WI38 (cell line): ENCODE data around the gene NCOA1.

Experiments
- H3K4me3 ChIP-seq: 2 replicates; pipeline ENCODE4 v1.5.1; 2011; ENCODE audit warnings: low read depth, mild to moderate bottlenecking, control low read depth, low read length
- TF ChIP-seq, protein P1 (sequence below): IDR thresholded peaks from 2 replicates; pipeline ENCODE4 v1.5.1; 2012; ENCODE audit warnings: low read depth, mild to moderate bottlenecking, control low read depth, low read length

Gene NCOA1

DNA sequence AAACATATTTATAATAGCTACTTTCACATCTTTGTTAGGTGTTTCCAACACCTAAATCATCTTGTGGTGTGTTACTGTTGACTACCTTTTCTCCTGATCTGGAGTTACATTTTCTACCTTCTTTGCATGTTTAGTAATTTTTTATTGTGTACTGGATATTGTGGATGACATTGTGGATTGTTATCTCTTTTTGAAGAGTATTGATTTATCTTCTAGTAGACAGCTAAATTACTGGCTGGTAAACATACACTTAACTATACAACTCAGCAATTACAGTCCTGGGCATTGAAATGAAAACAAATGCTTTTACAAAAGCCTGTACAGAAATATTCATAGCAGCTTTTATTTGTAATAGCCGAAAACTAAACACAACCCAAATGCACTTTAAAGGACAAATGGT, 151.3 kb downstream of the NCOA1 start:
- TF ChIP-seq, protein P1, sequence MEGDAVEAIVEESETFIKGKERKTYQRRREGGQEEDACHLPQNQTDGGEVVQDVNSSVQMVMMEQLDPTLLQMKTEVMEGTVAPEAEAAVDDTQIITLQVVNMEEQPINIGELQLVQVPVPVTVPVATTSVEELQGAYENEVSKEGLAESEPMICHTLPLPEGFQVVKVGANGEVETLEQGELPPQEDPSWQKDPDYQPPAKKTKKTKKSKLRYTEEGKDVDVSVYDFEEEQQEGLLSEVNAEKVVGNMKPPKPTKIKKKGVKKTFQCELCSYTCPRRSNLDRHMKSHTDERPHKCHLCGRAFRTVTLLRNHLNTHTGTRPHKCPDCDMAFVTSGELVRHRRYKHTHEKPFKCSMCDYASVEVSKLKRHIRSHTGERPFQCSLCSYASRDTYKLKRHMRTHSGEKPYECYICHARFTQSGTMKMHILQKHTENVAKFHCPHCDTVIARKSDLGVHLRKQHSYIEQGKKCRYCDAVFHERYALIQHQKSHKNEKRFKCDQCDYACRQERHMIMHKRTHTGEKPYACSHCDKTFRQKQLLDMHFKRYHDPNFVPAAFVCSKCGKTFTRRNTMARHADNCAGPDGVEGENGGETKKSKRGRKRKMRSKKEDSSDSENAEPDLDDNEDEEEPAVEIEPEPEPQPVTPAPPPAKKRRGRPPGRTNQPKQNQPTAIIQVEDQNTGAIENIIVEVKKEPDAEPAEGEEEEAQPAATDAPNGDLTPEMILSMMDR = no peak
- no peak overlapping the region for H3K4me3 ChIP-seq

DNA sequence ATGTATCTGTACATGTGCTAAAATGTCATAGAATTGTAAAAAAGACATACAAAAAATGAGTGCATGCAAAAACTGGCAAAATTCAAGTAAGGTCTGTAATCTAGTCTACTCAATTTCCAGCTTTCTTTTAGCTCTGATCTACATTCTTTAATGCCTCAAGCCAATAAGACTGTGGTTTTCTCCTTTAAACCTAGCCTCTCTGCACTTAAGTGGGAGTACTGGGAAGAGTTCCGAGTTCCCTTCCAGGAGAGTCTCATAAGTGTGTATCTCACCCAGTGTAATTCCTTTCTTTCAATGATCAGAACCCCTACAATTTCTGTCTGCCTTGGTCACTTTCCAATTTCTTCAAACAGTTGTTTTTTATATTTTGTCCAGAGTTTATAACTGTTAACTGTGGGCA, 152.0 kb downstream of the NCOA1 start:
- TF ChIP-seq, protein P1 = no peak

DNA sequence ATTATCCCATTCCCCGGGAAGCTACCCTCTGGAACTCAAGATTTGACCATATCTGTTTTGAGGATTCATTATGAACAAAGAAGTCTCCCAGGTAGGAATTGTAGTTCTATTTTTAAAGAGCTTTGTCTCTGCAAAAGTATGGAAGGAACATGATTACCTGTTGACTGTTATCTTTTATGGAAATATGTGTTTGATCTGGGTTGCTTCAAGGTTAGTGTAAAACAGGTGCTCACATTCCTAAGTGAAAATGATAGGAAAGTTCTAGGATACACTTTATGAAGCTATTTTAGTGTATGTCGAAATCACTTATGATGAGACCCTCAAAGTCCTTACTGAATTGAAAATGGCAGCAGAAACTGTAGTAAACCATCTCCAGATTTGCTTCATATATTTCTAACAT, 153.0 kb downstream of the NCOA1 start:
- TF ChIP-seq, protein P1 = no peak
- H3K4me3 ChIP-seq = no peak overlapping the region

More for the DNA sequence above, 152.0 kb downstream of the NCOA1 start:
- no peak overlapping the region for H3K4me3 ChIP-seq

DNA sequence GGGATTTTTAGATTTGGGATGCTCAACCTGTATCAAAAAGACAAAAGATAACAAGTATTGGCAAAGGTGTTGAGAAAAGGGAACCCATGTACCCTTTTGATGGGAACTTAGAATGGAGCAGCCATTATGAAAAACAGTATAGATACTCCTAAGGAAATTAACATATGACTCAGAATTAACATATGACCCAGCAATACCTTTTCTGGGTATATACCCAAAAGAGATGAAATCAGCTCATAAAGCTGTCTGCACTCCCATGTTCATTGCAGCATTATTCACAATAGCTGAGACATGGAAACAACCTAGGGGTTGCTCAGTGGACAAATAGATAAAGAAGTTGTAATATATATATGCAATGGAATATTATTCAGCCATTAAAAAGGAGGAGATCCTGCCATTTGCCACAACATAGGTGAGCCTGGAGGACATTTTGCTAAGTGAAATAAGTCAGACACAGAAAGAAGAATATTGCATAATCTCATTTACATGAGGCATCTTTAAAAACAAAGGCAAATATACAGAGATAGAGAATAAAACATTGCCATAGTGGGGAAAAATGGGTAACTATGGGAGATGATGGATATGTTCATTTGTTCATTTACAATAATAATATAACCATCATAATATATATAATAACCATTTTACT, 160.1 kb downstream of the NCOA1 start:
- H3K4me3 ChIP-seq = no peak overlapping the region
- TF ChIP-seq, protein P1 = no peak

DNA sequence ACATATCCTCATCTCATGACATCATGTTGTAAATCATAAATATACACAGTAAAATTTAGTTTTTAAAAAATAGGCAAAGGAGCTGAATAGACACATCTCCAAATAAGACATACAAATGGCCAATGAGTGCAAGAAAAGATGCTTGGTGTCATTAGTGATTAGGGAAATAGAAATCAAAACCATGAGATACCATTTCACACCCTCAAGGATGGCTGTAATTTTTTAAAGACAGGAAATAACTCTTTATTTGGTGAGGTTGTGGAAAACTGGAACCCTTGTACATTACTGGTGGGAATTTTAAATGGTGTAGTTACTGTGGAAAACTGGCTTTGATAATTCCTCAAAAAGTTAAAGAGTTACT, 160.6 kb downstream of the NCOA1 start:
- H3K4me3 ChIP-seq = no peak overlapping the region
- TF ChIP-seq, protein P1 = no peak

DNA sequence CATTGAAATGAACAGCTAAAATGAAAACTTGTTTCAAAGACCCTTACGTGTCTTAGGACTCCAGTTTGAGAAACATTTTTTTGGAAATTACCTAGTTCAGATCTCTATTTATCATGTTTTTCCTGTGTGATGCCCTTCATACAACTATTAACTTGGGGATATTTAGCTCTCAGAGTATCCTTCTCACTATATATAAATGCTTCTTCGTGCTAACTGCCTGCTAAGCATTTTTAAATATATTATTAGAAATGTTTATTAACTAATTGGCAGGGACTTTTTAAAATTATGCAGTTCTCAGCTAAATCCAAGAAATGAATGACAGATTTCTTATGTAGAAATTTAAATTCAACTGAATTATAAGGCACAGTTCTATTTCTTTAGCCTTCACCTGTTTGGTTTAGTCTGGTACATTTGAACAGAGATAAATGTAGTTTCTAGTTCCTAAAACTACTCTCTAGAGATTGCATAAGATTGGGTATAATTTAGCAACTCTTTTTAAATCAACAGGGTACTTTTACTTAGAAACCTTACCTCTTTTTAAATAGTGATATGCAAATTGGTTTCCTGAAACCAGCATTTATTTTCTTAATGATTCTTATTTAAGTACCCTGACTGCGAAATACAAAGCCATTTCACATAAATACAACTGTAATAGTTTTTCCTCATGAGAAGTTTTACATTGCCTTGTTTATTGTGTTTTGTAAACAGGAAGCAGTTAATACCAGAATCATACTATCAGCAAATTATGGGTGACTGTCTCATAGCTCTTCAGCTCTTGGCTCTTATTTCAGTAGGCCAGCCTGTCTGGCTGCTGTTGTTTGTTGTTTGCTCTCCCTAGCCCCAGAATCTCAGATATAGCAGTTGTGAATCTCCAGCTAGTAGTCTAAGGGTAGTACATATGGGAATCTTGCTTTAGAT, 161.5 kb downstream of the NCOA1 start:
- no peak overlapping the region for H3K4me3 ChIP-seq
- TF ChIP-seq, protein P1 = no peak

DNA sequence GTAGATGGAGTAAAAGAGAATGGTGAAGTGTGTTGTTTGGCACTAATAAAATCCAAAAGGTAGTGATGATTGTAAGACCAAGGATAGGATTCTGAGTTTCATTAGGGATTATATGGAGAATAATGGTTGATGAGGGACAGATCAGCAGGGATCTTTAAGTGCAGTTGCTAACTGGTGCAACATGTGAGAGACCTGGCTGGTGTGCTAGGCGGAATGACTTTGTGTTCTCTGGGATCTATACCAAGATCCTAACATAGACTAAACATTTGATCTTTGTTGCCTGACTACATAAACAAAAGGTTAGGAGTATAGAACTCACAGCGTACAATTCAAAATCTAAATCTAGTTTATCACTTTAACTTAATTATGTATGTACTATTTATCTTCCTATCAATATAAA, 166.8 kb downstream of the NCOA1 start:
- H3K4me3 ChIP-seq = no peak overlapping the region
- TF ChIP-seq, protein P1 = no peak
